ENCODE data around the gene ASTN2. TPM values are rescaled to one million over a fixed set of nuclear protein-coding genes. Genes with fewer than 3 reads are reported as not detected.

Gene ASTN2
- total RNA-seq, 1 experiment from 2014 or later = 4.8 TPM

- intact Hi-C loops (cut with micrococcal nuclease) = loop anchor here (10.0 kb wide), 1 partner anchor 550 kb away; no protein-coding TSS in a partner anchor
- TF ChIP-seq ZBTB33 (IDR thresholded peaks at IDR 0.05; ENCODE audit: extremely low read depth, insufficient replicate concordance, low read length) (no peak), CBX3 (IDR thresholded peaks at IDR 0.05; ENCODE audit: low read depth) (no peak), ELF1 (IDR thresholded peaks at IDR 0.05; ENCODE audit: borderline replicate concordance, low read depth) (no peak), RAD21 (IDR thresholded peaks at IDR 0.05; ENCODE audit: low read depth) (no peak), SRF (IDR thresholded peaks at IDR 0.05; ENCODE audit: low read depth) (no peak), ATF3 (IDR thresholded peaks at IDR 0.05) (no peak), SP1 (IDR thresholded peaks at IDR 0.05; ENCODE audit: low read depth) (no peak)
- peaks cover 0 to 5% of the 10 kb centered on the region in 2 experiments; a peak in 3 of 4 replicates for H3K4me1 ChIP-seq (ENCODE audit: control insufficient read depth in 1 of 2, insufficient read depth in 2 of 2, low read length in 2 of 2)
- H3K4me2 ChIP-seq (ENCODE audit: low read length) = no peak overlapping the region
- H3K36me3 ChIP-seq (ENCODE audit: control insufficient read depth in 1 of 2, insufficient read depth in 2 of 2, low read length in 2 of 2) = no peaks in the 10 kb centered on the region
- DNase-seq (ENCODE audit: low read depth, low spot score) (no peak), ATAC-seq (no peak)
- POLR2A ChIA-PET = no interaction called here
- H4K20me1 ChIP-seq (ENCODE audit: insufficient read depth) = no peaks in the 10 kb centered on the region
- no peaks in the 10 kb centered on the region for H3K79me2 ChIP-seq (ENCODE audit: insufficient read depth, low read length)
- H2AFZ ChIP-seq (ENCODE audit: low read depth, low read length, poor library complexity, severe bottlenecking) = no peak overlapping the region
- no peak overlapping the region for H3K27ac ChIP-seq (ENCODE audit: low read depth, low read length)
- H3K9ac ChIP-seq (ENCODE audit: low read length) = no peak overlapping the region
- RAD21 ChIA-PET (ENCODE audit: low non-redundant PET in 1 of 2, low total read pairs in 2 of 2, uncharacterized antibody in 2 of 2, unreplicated experiment in 2 of 2) = no interaction called here
- H3K9me2 ChIP-seq (ENCODE audit: insufficient read depth) = no peaks in the 10 kb centered on the region
- H3K27me3 ChIP-seq (ENCODE audit: insufficient read depth, low read length) = peaks cover 3% of the 10 kb centered on the region; the same call in 1 of the 2 replicates
- H3K9me3 ChIP-seq (ENCODE audit: control insufficient read depth in 1 of 2, insufficient read depth in 1 of 2, low read depth in 1 of 2, low read length in 2 of 2) = no peaks in the 10 kb centered on the region
- H3K4me3 ChIP-seq (replicated peaks in 1 of 2; ENCODE audit: low read depth in 1 of 2, low read length in 2 of 2) = no peak overlapping the region
- BruUV-seq (replicated peaks) = no TSS peak
- CTCF ChIA-PET = no interaction called here
These were observed 859.7 kb downstream of the ASTN2 start for GRCh38 chr9:116555119-116555518.
